ENCODE data around the gene PLA1A.

Gene PLA1A

DNA sequence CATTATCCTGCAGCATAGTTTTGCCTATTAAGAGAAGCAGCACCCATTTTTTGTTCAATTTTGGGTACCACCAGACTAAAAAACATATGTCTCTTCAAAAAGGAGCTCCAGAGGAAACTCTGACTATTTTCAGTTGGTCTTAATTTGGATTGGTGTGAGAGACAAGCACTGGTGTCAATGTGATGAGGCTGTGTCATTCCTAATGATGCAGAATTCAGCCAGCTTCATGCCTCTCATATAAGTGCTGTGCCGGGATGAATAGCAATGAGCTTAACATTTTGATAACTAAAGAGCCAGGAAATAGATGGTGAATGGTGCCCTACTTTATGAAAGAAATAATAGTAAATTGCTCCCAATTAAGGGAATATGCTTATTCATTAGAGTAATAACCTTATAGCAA, 46.8 kb downstream of the PLA1A start:
- no peak overlapping the region for H2BK120ac ChIP-seq (ENCODE audit: low read depth, low read length)
- H2BK5ac ChIP-seq (ENCODE audit: low read length) = no peak overlapping the region
- H3K27me3 ChIP-seq (ENCODE audit: control insufficient read depth in 3 of 3, insufficient read depth in 3 of 3, low read depth in 1 of 3, low read length in 3 of 3) = peaks cover 0 to 2% (median 0%) of the 10 kb centered on the region in 3 experiments
- H4K8ac ChIP-seq (ENCODE audit: low read depth, low read length) = no peak overlapping the region
- H3K23ac ChIP-seq (ENCODE audit: low read depth, low read length, poor library complexity) = no peak overlapping the region
- no peak overlapping the region for H3K14ac ChIP-seq (ENCODE audit: low read length)
- H2AK5ac ChIP-seq (ENCODE audit: low read depth, low read length) = no peak overlapping the region
- no peak for DNase-seq (ENCODE audit: low spot score)
- H2AFZ ChIP-seq (ENCODE audit: low read length) = no peak overlapping the region
- no peak overlapping the region for H3K4ac ChIP-seq (ENCODE audit: low read length)
- no peak overlapping the region for H3K18ac ChIP-seq (ENCODE audit: low read length)
- no CpG with 5 or more reads among the region's 1 CpG for WGBS, 2 donors (ENCODE audit: extremely low coverage in 2 of 2, insufficient read length in 2 of 2, insufficient replicate concordance in 1 of 2)
- peaks cover 0 to 2% of the 10 kb centered on the region in 2 donors for H3K4me1 ChIP-seq (ENCODE audit: control insufficient read depth in 2 of 2, insufficient read depth in 1 of 2, low read depth in 1 of 2, low read length in 2 of 2)
- H3K4me3 ChIP-seq (ENCODE audit: low read length in 2 of 2) = no peak overlapping the region
- H3K9ac ChIP-seq (ENCODE audit: low read depth, low read length, poor library complexity) = no peak overlapping the region
- no peaks in the 10 kb centered on the region for H3K79me1 ChIP-seq (ENCODE audit: low read depth, low read length)
- H4K91ac ChIP-seq (ENCODE audit: low read depth, low read length, poor library complexity) = no peak overlapping the region
- no peak overlapping the region for H2BK15ac ChIP-seq (ENCODE audit: low read length)
- H2BK12ac ChIP-seq (ENCODE audit: low read length) = no peak overlapping the region
- no peaks in the 10 kb centered on the region for H3K9me3 ChIP-seq (replicated peaks in 1 of 2; ENCODE audit: control insufficient read depth in 2 of 2, insufficient read depth in 1 of 2, low read depth in 1 of 2, low read length in 2 of 2)
- no peak overlapping the region for H3K4me2 ChIP-seq (ENCODE audit: insufficient read depth, low read length, poor library complexity, severe bottlenecking)
- no peak overlapping the region for H3K27ac ChIP-seq (replicated peaks; ENCODE audit: low read length)
- peaks cover 0 to 4% of the 10 kb centered on the region in 2 donors for H3K36me3 ChIP-seq (replicated peaks in 1 of 2; ENCODE audit: control insufficient read depth in 2 of 2, insufficient read depth in 2 of 2, low read length in 2 of 2)

DNA sequence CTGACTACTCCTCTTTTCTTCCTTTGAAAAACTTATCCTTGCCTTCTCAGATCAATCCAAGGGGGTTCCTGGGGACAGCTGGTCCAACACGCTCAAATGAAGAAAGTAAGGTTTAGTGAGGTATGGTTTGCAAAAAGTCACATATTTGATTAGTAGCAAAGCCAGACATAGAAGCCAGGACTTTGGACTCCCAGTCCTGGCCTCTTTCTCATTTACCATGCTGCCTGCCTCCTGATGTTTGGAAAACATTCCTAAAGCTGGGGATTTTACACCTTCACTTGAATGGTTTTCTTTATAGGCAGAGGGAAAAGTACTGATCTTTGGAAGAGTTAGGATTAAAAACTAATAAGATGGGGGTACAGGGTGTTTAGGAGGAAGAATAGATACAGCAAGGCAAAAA, 48.1 kb downstream of the PLA1A start:
- no peaks in the 10 kb centered on the region for H3K79me1 ChIP-seq (ENCODE audit: low read depth, low read length)

DNA sequence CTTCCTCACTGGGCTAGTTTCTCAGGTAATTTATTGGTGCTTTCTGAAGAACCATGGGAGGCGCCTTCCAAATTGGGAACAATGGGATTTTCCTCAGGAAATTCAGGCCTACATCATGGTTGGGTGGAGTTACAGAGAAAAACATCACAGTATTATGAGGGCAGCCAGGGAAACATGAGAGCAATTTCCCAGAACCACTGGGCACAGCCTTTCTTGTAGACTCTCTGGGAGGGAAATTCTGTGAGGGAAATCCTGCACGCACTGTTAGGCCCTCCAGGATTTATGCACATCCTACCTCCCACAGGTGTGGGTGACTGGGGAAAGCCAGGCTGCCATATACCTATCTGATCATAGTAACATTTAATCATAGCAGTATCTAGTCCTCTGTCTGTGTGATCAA, 49.5 kb downstream of the PLA1A start:
- H3K27ac ChIP-seq (replicated peaks; ENCODE audit: low read length) = no peak overlapping the region
- DNase-seq (ENCODE audit: low spot score) = no peak

More for the DNA sequence above, 48.1 kb downstream of the PLA1A start:
- no peak overlapping the region for H3K23ac ChIP-seq (ENCODE audit: low read depth, low read length, poor library complexity)
- no peak overlapping the region for H3K14ac ChIP-seq (ENCODE audit: low read length)
- no peak overlapping the region for H3K4me3 ChIP-seq (ENCODE audit: low read length in 2 of 2)
- no peak overlapping the region for H3K9ac ChIP-seq (ENCODE audit: low read depth, low read length, poor library complexity)
- H2AFZ ChIP-seq (ENCODE audit: low read length) = no peak overlapping the region
- peaks cover 0 to 4% of the 10 kb centered on the region in 2 donors for H3K36me3 ChIP-seq (replicated peaks in 1 of 2; ENCODE audit: control insufficient read depth in 2 of 2, insufficient read depth in 2 of 2, low read length in 2 of 2)
- H4K8ac ChIP-seq (ENCODE audit: low read depth, low read length) = no peak overlapping the region
- no CpG with 5 or more reads among the region's 1 CpG for WGBS, 2 donors (ENCODE audit: extremely low coverage in 2 of 2, insufficient read length in 2 of 2, insufficient replicate concordance in 1 of 2)
- no peak overlapping the region for H2BK15ac ChIP-seq (ENCODE audit: low read length)
- H3K4ac ChIP-seq (ENCODE audit: low read length) = no peak overlapping the region
- no peak overlapping the region for H4K91ac ChIP-seq (ENCODE audit: low read depth, low read length, poor library complexity)
- H3K18ac ChIP-seq (ENCODE audit: low read length) = no peak overlapping the region
- H3K9me3 ChIP-seq (replicated peaks in 1 of 2; ENCODE audit: control insufficient read depth in 2 of 2, insufficient read depth in 1 of 2, low read depth in 1 of 2, low read length in 2 of 2) = no peaks in the 10 kb centered on the region
- no peak overlapping the region for H2BK5ac ChIP-seq (ENCODE audit: low read length)
- no peak overlapping the region for H2AK5ac ChIP-seq (ENCODE audit: low read depth, low read length)
- H3K4me1 ChIP-seq (ENCODE audit: control insufficient read depth in 2 of 2, insufficient read depth in 1 of 2, low read depth in 1 of 2, low read length in 2 of 2) = peaks cover 0 to 2% of the 10 kb centered on the region in 2 donors
- no peak overlapping the region for H3K4me2 ChIP-seq (ENCODE audit: insufficient read depth, low read length, poor library complexity, severe bottlenecking)
- no peak overlapping the region for H3K27ac ChIP-seq (replicated peaks; ENCODE audit: low read length)
- no peak overlapping the region for H2BK12ac ChIP-seq (ENCODE audit: low read length)
- H2BK120ac ChIP-seq (ENCODE audit: low read depth, low read length) = no peak overlapping the region
- DNase-seq (ENCODE audit: low spot score) = no peak
- H3K27me3 ChIP-seq (ENCODE audit: control insufficient read depth in 3 of 3, insufficient read depth in 3 of 3, low read depth in 1 of 3, low read length in 3 of 3) = peaks cover 0 to 2% (median 0%) of the 10 kb centered on the region in 3 experiments

DNA sequence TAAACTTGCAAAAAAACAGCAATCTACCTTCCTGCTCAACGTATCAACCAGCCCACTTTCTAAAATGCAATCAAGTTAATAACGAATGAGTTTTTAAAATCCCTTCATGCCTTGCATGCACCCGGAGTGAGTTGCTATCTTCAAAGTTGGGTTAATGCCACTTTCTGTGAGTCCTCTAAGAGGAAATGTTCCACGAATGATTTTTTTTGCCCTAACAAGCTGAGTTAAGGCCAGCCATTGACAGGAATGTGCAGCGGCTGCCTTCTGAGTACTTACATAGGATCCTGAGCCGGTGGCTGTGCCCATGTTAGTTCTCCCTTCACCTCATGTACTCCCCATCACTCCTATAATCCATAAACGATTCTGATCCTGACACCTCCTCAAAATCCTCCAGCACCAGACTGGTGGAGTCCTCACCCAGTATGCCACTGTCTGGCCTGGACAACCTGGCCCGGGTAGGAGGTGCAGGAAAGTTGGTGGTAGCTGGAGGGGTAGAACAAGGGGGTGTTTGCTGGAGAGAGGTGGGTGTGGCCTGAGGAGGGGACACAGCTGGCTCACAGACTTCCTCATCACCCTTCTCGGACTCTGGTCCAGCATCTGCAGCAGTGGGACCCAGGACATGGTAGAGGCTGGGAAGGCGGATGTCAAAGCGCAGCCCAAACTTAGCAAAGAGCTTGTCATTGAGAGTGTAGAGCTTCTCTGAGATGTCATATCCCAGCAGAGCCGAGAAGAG, 50.3 kb downstream of the PLA1A start:
- Histone ChIP-seq H4K8ac (ENCODE audit: low read depth, low read length) (no peak overlapping the region), H2BK5ac (ENCODE audit: low read length) (no peak overlapping the region), H4K91ac (ENCODE audit: low read depth, low read length, poor library complexity) (no peak overlapping the region), H2BK12ac (ENCODE audit: low read length) (no peak overlapping the region), H2BK120ac (ENCODE audit: low read depth, low read length) (no peak overlapping the region), H3K9me3 (replicated peaks in 1 of 2; ENCODE audit: control insufficient read depth in 2 of 2, insufficient read depth in 1 of 2, low read depth in 1 of 2, low read length in 2 of 2) (no peaks in the 10 kb centered on the region), H3K23ac (ENCODE audit: low read depth, low read length, poor library complexity) (no peak overlapping the region), H3K36me3 (replicated peaks in 1 of 2; ENCODE audit: control insufficient read depth in 2 of 2, insufficient read depth in 2 of 2, low read length in 2 of 2) (no peaks in the 10 kb centered on the region), H3K27ac (replicated peaks; ENCODE audit: low read length) (no peak overlapping the region), H3K14ac (ENCODE audit: low read length) (no peak overlapping the region), H2BK15ac (ENCODE audit: low read length) (no peak overlapping the region), H3K4me3 (ENCODE audit: low read length in 2 of 2) (no peak overlapping the region), H2AFZ (ENCODE audit: low read length) (no peak overlapping the region), H3K4ac (ENCODE audit: low read length) (no peak overlapping the region), H3K9ac (ENCODE audit: low read depth, low read length, poor library complexity) (no peak overlapping the region), H3K4me2 (ENCODE audit: insufficient read depth, low read length, poor library complexity, severe bottlenecking) (no peak overlapping the region), H3K4me1 (ENCODE audit: control insufficient read depth in 2 of 2, insufficient read depth in 1 of 2, low read depth in 1 of 2, low read length in 2 of 2) (peaks cover 0 to 2% of the 10 kb centered on the region in 2 donors), H3K27me3 (ENCODE audit: control insufficient read depth in 3 of 3, insufficient read depth in 3 of 3, low read depth in 1 of 3, low read length in 3 of 3) (no peaks in the 10 kb centered on the region), H3K79me1 (ENCODE audit: low read depth, low read length) (no peaks in the 10 kb centered on the region), H3K18ac (ENCODE audit: low read length) (no peak overlapping the region), H2AK5ac (ENCODE audit: low read depth, low read length) (no peak overlapping the region)
- no CpG with 5 or more reads among the region's 12 CpGs for WGBS, 2 donors (ENCODE audit: extremely low coverage in 2 of 2, insufficient read length in 2 of 2, insufficient replicate concordance in 1 of 2)
- DNase-seq (ENCODE audit: low spot score) = no peak

More for the DNA sequence above, 49.5 kb downstream of the PLA1A start:
- no peak overlapping the region for H2BK15ac ChIP-seq (ENCODE audit: low read length)
- no peak overlapping the region for H3K18ac ChIP-seq (ENCODE audit: low read length)
- H3K4me1 ChIP-seq (ENCODE audit: control insufficient read depth in 2 of 2, insufficient read depth in 1 of 2, low read depth in 1 of 2, low read length in 2 of 2) = peaks cover 0 to 2% of the 10 kb centered on the region in 2 donors
- no peak overlapping the region for H2BK12ac ChIP-seq (ENCODE audit: low read length)
- H3K4me3 ChIP-seq (ENCODE audit: low read length in 2 of 2) = no peak overlapping the region
- peaks cover 0 to 1% (median 0%) of the 10 kb centered on the region in 3 experiments for H3K27me3 ChIP-seq (ENCODE audit: control insufficient read depth in 3 of 3, insufficient read depth in 3 of 3, low read depth in 1 of 3, low read length in 3 of 3)
- no peak overlapping the region for H2BK5ac ChIP-seq (ENCODE audit: low read length)
- no peak overlapping the region for H3K23ac ChIP-seq (ENCODE audit: low read depth, low read length, poor library complexity)
- no peak overlapping the region for H3K14ac ChIP-seq (ENCODE audit: low read length)
- H3K79me1 ChIP-seq (ENCODE audit: low read depth, low read length) = no peaks in the 10 kb centered on the region
- no peaks in the 10 kb centered on the region for H3K9me3 ChIP-seq (replicated peaks in 1 of 2; ENCODE audit: control insufficient read depth in 2 of 2, insufficient read depth in 1 of 2, low read depth in 1 of 2, low read length in 2 of 2)
- H3K9ac ChIP-seq (ENCODE audit: low read depth, low read length, poor library complexity) = no peak overlapping the region
- H3K4ac ChIP-seq (ENCODE audit: low read length) = no peak overlapping the region
- H2BK120ac ChIP-seq (ENCODE audit: low read depth, low read length) = no peak overlapping the region
- H3K36me3 ChIP-seq (replicated peaks in 1 of 2; ENCODE audit: control insufficient read depth in 2 of 2, insufficient read depth in 2 of 2, low read length in 2 of 2) = no peaks in the 10 kb centered on the region
- H4K8ac ChIP-seq (ENCODE audit: low read depth, low read length) = no peak overlapping the region
- H3K4me2 ChIP-seq (ENCODE audit: insufficient read depth, low read length, poor library complexity, severe bottlenecking) = no peak overlapping the region
- no peak overlapping the region for H4K91ac ChIP-seq (ENCODE audit: low read depth, low read length, poor library complexity)
- no CpG with 5 or more reads among the region's 2 CpGs for WGBS, 2 donors (ENCODE audit: extremely low coverage in 2 of 2, insufficient read length in 2 of 2, insufficient replicate concordance in 1 of 2)
- H2AFZ ChIP-seq (ENCODE audit: low read length) = no peak overlapping the region
- H2AK5ac ChIP-seq (ENCODE audit: low read depth, low read length) = no peak overlapping the region

Measured in neuronal stem cell (in vitro differentiated cells).